ENCODE data around the gene KCNJ10.

GRCh38 chr1:159977364-159978106 lies 92.4 kb downstream of the KCNJ10 start:
- TF ChIP-seq CTCF (IDR thresholded peaks at IDR 0.05; ENCODE audit: borderline replicate concordance, extremely low read depth, low read length, poor library complexity, severe bottlenecking) (no peak), EZH2 (IDR thresholded peaks at IDR 0.05; ENCODE audit: borderline replicate concordance, low read depth, low read length, severe bottlenecking) (no peak)
